HG02885 (cell line): ENCODE data around the gene FDXR.

Source experiments
- ATAC-seq: cut with Tn5 transposase; IDR thresholded peaks from one replicate; pipeline ENCODE4 v1.9.1; 2021; ENCODE audit warnings: mild to moderate bottlenecking; ENCODE audit not compliant: unreplicated experiment, poor library complexity

FDXR gene

GRCh38 chr17:74840989-74841666 lies 31.7 kb downstream of the FDXR start:
- ATAC-seq, result no peak

GRCh38 chr17:74839990-74840852 lies 32.6 kb downstream of the FDXR start:
- no peak for ATAC-seq

GRCh38 chr17:74838274-74838673 lies 34.5 kb downstream of the FDXR start:
- ATAC-seq, result no peak

- ATAC-seq, result no peak
Observed at GRCh38 chr17:74836691-74837467, 35.9 kb downstream of the FDXR start.

GRCh38 chr17:74836191-74836590 lies 36.6 kb downstream of the FDXR start:
- ATAC-seq, result no peak

GRCh38 chr17:74833501-74834377 lies 39.1 kb downstream of the FDXR start:
- no peak for ATAC-seq

- no peak for ATAC-seq
Observed at GRCh38 chr17:74832421-74832820, 40.4 kb downstream of the FDXR start.

- no peak for ATAC-seq
Observed at GRCh38 chr17:74831444-74832146, 41.2 kb downstream of the FDXR start.

- ATAC-seq, result no peak
Observed at GRCh38 chr17:74830861-74831260, 41.9 kb downstream of the FDXR start.

GRCh38 chr17:74827800-74828199 lies 45.0 kb downstream of the FDXR start:
- ATAC-seq, result no peak

GRCh38 chr17:74825952-74826719 lies 46.7 kb downstream of the FDXR start:
- no peak for ATAC-seq

- no peak for ATAC-seq
Observed at GRCh38 chr17:74824961-74825627, 47.7 kb downstream of the FDXR start.

- ATAC-seq, result no peak
Observed at GRCh38 chr17:74822939-74823367, 49.8 kb downstream of the FDXR start.

GRCh38 chr17:74822335-74822938 lies 50.4 kb downstream of the FDXR start:
- no peak for ATAC-seq

- no peak for ATAC-seq
Observed at GRCh38 chr17:74821655-74822334, 51.0 kb downstream of the FDXR start.

GRCh38 chr17:74819801-74820436 lies 52.9 kb downstream of the FDXR start:
- no peak for ATAC-seq
